GM19240 (cell line): ENCODE results near the gene FYN.
"Not testable (repeated sequence)": the region's sequence is repeated elsewhere in the genome, so short reads cannot be mapped to it uniquely, and the experiment has no call there.

Source experiments
- DNase-seq: peaks from one replicate; pipeline ENCODE4 v3.0.0; 2011; ENCODE audit warnings: low spot score; ENCODE audit not compliant: insufficient read length

The FYN gene

DNA sequence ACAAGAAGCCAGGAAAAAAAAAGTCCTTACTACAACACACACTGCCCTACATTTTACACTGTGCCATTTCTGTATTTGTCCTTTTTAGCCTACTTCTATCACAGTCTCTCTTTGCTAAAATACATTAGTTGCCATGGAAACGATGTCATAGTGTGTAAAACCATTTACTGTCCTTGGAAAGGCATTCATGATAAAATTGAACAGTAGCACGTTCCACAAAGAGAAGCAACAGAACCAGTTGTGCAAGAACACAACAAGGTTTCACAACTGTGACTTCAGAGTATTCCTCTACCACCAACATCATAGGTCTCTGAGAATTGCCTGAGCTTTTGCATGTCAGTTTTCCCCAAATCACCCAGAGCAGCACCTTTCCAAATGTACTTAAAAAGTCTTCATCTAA is 20.5 kb downstream of the FYN start:
- no peak for DNase-seq

DNA sequence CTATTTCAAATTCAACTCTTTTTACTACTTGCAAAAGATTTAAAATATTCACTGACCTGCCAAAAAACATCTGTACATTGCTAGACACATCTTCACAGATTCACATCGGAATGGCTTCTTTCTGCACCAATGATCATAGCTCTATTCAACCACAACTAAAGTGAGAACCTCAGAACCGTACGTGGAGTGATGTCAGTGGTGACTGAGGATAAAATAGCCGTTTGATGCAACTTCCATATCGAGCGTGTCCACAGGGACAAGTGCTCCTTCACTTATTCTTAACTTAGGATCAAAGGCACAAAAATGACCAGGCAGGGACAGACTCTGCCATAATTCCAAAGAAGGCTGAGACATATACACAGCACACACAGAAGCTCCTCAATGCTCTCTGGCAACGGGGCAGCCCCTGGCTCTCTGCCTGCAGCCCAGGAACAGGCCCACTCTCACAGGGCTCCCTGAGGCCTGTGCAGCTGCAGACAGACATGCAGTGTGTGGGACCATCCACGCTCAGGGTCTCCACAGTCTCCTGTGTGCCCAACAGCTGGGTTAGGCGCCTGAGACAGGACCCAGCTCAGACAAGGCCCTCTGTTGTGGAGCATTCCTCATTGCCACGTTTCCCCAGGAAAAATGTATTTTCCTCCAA is 22.8 kb downstream of the FYN start:
- DNase-seq: no peak

DNA sequence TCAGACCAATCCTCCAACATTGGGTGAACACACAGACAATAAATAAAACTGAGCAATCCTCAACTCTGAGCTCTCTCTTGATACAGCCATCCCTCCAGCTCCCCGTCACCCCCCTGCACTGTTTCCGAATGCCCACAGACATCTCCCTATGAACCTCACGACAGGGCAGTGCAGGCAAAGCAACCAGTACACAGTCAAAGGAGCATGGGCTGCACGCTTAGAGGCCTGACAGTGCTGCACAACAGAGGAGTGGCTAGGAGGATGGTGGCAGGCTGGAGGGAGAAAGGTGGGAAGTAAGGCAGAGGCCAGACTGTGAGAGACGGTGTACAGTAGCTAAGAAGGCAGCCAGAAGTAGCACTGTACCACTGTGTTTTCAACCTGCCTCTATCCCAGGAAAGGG is 24.0 kb downstream of the FYN start:
- DNase-seq: no peak

DNA sequence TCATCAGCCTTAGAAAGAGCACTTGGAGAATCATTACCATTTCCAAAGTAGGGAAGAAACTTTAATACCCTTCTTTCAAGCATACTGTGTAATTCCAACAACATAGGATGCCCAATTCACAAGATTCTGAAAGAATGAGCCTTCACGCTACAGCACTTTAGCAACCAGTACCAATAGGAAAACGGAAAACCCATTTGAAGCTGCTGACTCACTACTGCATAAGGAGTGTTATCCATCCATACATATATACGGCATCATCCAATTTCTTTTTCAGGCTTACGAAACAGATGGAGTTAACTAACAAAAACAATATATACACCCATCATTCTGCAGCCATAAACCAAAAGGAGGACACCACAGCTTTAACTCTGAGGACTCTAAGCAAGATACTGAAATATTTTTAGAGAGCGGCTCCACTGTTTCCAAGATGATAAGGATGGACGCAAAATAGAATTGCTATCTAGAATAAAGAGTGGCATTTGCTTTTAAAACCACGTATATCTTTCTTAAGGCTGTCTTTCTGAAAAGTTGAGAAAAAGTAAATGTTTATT is 24.9 kb downstream of the FYN start:
- no peak for DNase-seq

DNA sequence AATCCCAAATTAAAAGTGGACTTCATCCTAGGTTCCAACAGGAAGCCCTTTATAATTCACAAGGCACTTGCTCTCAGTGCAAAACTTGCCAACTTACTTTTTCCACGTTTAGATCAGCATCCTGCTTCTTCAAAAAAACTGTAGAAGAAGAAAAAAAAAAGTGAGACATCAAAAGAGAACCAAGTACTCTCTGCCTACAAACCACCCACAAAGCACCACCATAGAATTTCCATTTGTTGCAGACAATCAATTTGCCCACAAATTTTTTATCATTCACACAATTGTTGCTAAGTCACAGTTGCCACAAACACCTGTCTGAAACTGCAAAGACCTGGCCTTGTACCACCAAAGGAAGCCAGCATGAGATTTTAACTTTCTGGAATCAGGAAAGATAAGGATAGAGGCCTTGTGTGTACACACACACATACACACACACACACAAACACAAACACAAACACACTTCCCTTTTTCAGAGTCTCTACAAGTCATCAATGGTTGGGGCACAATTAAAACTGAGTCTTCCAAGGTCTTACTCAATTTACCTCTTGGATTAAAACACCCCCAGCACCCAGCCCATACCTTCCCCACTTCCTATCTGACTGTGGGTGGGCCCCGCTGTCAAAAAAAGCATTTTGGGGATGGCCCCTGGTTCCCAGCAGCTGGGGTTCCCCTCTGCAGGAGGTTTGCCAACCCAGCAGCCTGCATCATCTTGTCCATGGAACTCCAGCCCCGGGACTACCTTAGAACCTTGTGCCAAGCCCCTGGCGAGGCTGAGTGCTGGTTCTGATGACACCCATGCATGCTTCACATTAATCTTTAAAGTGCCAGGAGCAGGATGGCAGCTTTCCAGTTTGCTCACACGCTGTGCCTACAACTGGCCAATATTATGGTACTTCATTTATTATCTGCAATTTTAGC is 26.5 kb downstream of the FYN start:
- no peak for DNase-seq

GRCh38 chr6:111846066-111846465 is 27.2 kb downstream of the FYN start:
- DNase-seq: no peak

DNA sequence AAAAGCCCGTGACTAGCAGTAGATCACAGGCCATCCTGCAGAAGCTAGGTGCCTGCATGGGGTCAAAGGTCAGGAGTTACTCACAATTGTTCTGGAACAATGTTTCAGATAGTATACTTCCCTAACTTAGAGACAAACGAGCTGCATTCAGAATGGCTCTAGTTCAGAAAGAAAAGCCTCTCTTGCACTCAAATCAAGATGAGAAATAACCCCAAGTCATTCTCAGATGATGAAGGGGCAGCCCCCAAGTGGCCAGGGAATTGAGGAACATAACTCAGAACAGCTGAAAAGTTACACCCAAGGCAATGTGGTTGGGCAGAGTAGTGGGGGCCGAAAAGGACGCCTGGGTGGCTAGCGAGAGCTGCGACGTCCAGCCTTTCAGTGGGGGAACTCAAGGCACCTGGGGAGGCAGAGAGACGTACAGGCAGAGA is 27.8 kb downstream of the FYN start:
- no peak for DNase-seq

DNA sequence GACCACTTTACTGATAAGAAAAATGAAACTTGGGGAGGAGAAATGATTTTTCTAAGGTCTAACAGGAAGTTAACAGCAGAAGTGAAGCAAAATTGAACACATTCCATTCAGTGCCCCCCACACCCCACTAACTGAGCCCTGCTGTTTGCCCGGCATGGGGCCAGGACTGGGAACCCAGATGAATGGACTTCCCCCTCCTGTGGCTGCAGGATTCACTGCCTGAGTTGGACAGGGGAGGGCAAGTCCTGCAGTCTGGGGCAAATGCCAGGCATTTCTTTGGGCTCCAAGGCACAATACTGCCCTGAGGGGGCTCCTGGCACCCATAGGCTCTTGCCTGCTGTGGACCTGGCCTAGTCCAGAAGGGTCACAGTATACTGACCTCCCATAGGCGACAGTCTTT is 28.3 kb downstream of the FYN start:
- DNase-seq: no peak

DNA sequence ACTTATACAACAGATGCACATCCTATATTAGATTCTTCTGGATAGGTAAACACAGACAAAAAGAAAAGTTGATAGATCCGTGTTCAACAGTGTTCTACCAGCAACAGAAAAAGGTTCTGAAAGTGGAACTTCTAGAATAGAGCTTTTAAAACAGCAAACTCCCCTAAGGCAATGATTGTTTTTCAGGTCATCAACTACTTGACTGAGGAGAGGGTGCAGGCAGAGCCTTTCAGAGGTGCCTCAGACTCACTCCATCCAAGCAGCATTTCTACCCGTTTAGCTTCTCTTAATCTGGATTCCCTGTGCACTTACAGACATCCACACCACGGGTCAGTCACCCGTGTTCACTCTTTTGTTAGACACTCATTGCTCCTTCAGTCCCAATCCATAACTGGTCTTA is 28.9 kb downstream of the FYN start:
- no peak for DNase-seq

DNA sequence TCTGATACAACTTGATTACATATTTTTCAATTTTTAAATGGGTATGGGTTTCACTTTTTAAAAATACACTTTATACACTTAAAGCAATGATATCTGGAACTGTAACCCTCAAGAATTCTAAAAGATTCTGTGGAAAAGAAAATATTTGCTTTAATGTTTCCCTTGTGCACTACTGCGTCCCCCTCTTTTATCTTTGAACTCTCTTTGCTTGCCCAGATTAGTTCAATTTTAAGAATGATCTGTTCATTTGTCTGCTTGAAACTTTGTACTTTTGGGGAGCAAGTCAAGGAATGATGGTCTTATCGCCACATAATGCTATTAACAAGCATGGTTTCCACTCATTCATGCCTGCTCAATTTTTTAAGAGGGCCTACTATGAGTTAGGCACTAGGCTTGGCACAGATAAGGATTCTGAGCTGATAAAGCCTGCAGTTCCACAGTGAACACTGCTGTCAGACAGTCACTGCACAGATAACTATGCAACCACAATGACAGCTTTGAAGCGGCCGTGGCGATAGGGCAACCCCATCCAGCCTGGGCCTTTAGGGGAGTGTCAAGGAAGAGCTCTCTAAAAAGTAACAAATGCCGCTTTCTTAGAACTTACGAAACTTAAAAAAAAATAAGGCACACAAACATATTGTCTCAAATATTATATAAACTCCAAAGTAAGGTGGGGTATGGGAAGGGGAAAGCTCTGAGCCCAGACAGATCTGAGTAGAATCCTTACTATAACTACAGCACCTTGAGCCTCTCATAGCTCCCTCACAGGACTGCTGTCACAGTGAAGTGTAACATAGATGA is 29.7 kb downstream of the FYN start:
- DNase-seq: no peak

DNA sequence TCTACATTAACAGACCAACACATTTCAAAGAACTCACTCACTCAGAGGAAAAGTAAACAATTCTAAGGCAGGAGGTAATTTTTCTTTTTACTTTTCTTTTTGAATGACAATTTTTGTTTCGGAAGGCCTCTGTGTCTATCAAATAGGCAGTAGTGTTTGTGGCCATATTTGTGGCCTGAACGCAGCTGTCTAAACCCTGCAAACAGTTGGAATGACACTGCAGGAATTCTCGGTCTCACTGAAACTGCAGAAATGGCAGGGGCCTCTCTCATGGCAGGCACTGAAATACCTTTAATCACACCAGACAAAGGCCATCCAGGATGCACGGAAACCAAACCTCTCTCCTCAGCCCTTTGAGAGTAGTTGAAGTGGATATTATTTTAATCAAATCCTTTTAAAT is 30.4 kb downstream of the FYN start:
- no peak for DNase-seq

- no peak for DNase-seq
These were observed 30.9 kb downstream of the FYN start for GRCh38 chr6:111842271-111842822.

DNA sequence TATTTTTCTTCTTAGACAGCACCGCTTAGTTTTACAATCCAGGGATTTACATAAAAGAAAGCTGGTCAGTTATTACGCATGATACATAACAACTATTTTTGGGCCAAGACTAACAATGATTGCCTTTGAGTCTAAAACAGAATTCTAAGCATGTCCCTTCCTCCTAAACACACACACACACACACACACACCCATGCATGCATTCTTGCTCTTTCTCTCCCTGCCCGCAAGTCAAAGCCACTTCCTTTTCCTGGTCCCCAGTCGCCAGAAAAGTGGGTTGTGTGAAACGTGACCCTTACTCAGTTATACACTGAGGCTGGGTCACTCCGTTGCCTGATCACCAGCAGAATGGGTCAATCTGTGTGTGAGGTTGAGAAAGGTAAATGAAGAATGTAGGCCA is 31.4 kb downstream of the FYN start:
- DNase-seq: no peak

DNA sequence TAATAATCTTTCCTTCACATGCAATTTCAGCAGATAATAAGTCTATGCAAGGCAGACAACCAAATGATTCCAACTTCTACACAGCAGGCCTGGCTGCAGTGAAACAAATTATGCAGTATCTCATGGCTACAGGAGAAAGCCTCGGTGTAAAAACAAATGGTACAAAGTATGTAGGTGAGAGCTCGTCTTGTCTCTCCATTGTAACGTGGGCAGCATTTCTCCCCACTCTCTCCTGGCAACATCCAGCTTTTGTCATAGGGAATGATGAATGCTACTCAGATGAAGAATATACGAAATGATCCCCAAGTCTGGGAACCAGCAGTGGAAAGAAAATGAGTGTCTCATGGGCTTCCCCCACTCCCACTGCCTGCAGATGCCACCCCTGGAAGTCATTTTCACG is 32.4 kb downstream of the FYN start:
- DNase-seq: no peak

DNA sequence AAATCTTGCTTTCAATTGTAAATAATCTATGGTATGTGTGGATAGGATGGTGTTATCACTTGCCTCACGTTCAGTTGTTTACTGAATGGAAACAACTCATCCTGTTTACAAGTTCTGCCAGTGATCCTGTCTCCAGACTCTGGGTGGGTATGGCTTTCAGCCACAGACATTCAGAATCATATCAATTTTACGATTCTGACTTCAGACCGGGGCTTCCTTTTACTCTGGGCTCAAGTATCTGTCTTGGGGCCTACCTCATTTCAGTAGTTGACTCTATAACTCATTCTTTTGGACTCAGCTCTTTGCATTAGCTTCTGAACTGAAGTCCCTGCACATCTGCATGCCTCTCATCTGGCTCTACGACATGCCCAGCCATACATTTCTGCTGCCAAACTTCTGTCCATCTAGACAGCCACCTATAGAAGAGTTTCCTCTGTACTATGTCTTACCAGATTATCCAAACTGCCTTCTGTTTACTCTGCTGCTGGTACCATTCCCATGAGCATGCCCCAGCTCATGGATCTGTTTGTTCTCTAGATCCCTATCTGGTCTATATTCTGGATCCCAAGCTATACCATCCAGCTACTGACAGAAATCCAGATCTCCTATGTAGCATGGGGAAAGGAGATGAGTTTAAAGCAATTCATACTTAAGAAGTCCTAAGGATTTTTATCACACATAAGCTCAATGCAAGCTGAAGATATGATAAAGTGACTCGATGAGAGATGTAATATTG is 34.3 kb downstream of the FYN start:
- no peak for DNase-seq

GRCh38 chr6:111837641-111838500 is 35.4 kb downstream of the FYN start:
- no peak for DNase-seq

GRCh38 chr6:111837007-111837406 is 36.2 kb downstream of the FYN start:
- DNase-seq: no peak

DNA sequence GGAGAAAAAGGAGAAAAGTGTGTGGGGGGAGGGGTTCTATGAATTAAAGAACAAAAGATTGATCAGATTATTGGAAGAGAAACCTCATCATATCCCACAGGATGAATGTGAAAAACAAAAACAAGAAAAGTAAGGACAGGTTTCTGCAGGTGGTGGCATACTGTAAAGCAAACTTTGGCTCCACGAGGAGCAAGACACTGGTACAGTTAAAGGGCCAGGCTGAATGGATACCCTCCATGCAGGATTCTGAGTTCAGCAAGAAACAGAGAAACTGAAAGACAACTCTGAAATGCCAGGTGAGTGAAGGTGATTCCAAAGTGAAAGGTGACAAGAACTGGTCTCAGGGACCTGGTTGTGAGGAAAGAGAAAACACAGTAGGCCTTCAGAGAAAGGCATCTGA is 37.4 kb downstream of the FYN start:
- DNase-seq: no peak

DNA sequence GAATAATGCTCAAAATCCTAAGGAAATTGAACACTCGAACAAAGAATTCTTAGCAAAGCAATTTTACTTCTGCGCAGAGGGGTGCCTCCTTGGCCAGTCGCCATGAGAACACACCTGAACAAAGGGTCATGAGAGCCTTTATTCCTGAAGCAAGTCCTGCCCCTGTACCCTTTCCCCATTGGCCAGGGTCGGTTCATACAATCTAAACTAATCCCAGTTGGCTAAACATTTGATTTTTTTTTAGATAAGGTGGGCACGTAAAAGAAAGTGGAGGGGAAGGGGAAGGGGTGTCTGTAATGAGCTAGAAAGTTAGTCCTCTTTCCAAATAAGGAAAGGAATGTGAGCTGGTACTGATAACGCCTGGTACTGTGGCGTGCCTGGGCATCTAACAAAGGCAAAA is 37.9 kb downstream of the FYN start:
- not testable (repeated sequence) for DNase-seq

GRCh38 chr6:111834356-111834755 is 38.9 kb downstream of the FYN start:
- DNase-seq: no peak
